ENCODE results near the gene CLIP1.
"Not testable (repeated sequence)": the region's sequence is repeated elsewhere in the genome, so short reads cannot be mapped to it uniquely, and the experiment has no call there.

Gene CLIP1

GRCh38 chr12:122309564-122310121 lies 112.8 kb downstream of the CLIP1 start:
- DNase-seq: no peak

GRCh38 chr12:122308811-122309210 lies 113.7 kb downstream of the CLIP1 start:
- DNase-seq: no peak

GRCh38 chr12:122306407-122306806 lies 116.1 kb downstream of the CLIP1 start:
- no peak for DNase-seq

GRCh38 chr12:122304924-122305323 lies 117.5 kb downstream of the CLIP1 start:
- no peak for DNase-seq

GRCh38 chr12:122303068-122303467 lies 119.4 kb downstream of the CLIP1 start:
- DNase-seq: no peak

- DNase-seq: no peak
These were observed 124.3 kb downstream of the CLIP1 start for GRCh38 chr12:122298071-122298748.

- DNase-seq: no peak
These were observed 125.0 kb downstream of the CLIP1 start for GRCh38 chr12:122297494-122297893.

GRCh38 chr12:122295877-122296276 lies 126.6 kb downstream of the CLIP1 start:
- no peak for DNase-seq

GRCh38 chr12:122293081-122293480 lies 129.4 kb downstream of the CLIP1 start:
- no peak for DNase-seq

GRCh38 chr12:122291431-122291830 lies 131.0 kb downstream of the CLIP1 start:
- DNase-seq: no peak

GRCh38 chr12:122283680-122284079 lies 138.8 kb downstream of the CLIP1 start:
- DNase-seq: no peak

- DNase-seq: peak; percentile 14
These were observed 140.4 kb downstream of the CLIP1 start for GRCh38 chr12:122282061-122282460.

- DNase-seq: no peak
These were observed 146.2 kb downstream of the CLIP1 start for GRCh38 chr12:122276242-122276641.

GRCh38 chr12:122275459-122275858 lies 147.0 kb downstream of the CLIP1 start:
- no peak for DNase-seq

GRCh38 chr12:122266230-122266901 lies 156.1 kb downstream of the CLIP1 start, which contains the start of gene VPS33A:
VPS33A (minus strand) TSS chr12:122266494; CDS start chr12:122266408, 86 bp downstream.
- peak; percentile 97 for DNase-seq

GRCh38 chr12:122265886-122266229 lies 156.6 kb downstream of the CLIP1 start:
- no peak for DNase-seq

- DNase-seq: no peak
These were observed 157.0 kb downstream of the CLIP1 start for GRCh38 chr12:122265476-122265875.

GRCh38 chr12:122260735-122261134 lies 161.7 kb downstream of the CLIP1 start:
- not testable (repeated sequence) for DNase-seq

- DNase-seq: not testable (repeated sequence)
These were observed 163.5 kb downstream of the CLIP1 start for GRCh38 chr12:122258939-122259338.

GRCh38 chr12:122258462-122258861 lies 164.0 kb downstream of the CLIP1 start:
- not testable (repeated sequence) for DNase-seq

GRCh38 chr12:122250536-122250935 lies 171.9 kb downstream of the CLIP1 start:
- no peak for DNase-seq

- DNase-seq: no peak
These were observed 172.4 kb downstream of the CLIP1 start for GRCh38 chr12:122250047-122250446.

- no peak for DNase-seq
These were observed 176.9 kb downstream of the CLIP1 start for GRCh38 chr12:122245553-122245952.

Data from NCI-H226 (cell line).